Astrocyte of the spinal cord (primary cell): ENCODE measurements around the gene KIAA1328.

Experiments
- DNase-seq: peaks from one replicate; pipeline ENCODE4 v3.0.0; 2011; ENCODE audit warnings: low read depth, low spot score
- H3K4me3 ChIP-seq: 2 replicates; pipeline ENCODE4 v1.5.1; 2011; ENCODE audit warnings: low read depth, mild to moderate bottlenecking, low read length, moderate library complexity
- CTCF ChIP-seq: IDR thresholded peaks from 2 replicates; pipeline ENCODE4 v1.5.1; 2012; ENCODE audit warnings: low read depth, mild to moderate bottlenecking, low read length, inconsistent platforms
- in situ Hi-C: cut with HindIII; loops from 2 replicates; pipeline ENCODE4 v1.10.0; 2017; ENCODE audit warnings: low sequenced_read_pairs

KIAA1328 gene

GRCh38 chr18:37122877-37123276 is 293.9 kb downstream of the KIAA1328 start:
- no peak for TF ChIP-seq CTCF
- in situ Hi-C loops: no loop called here
- H3K4me3 ChIP-seq: no peak overlapping the region
- peak; percentile 11 for DNase-seq

GRCh38 chr18:37124516-37124915 is 295.6 kb downstream of the KIAA1328 start:
- in situ Hi-C loops: no loop called here
- DNase-seq: peak; percentile 46
- no peak overlapping the region for H3K4me3 ChIP-seq
- no peak for TF ChIP-seq CTCF

GRCh38 chr18:37135177-37135576 is 306.2 kb downstream of the KIAA1328 start:
- H3K4me3 ChIP-seq: no peak overlapping the region
- no peak for TF ChIP-seq CTCF
- no peak for DNase-seq
- in situ Hi-C loops: no loop called here

GRCh38 chr18:37138456-37138855 is 309.5 kb downstream of the KIAA1328 start:
- no peak overlapping the region for H3K4me3 ChIP-seq
- DNase-seq: no peak
- in situ Hi-C loops: no loop called here
- no peak for TF ChIP-seq CTCF

GRCh38 chr18:37139876-37140275 is 310.9 kb downstream of the KIAA1328 start:
- in situ Hi-C loops: no loop called here
- TF ChIP-seq CTCF: no peak
- no peak overlapping the region for H3K4me3 ChIP-seq
- DNase-seq: no peak

GRCh38 chr18:37144921-37145320 is 316.0 kb downstream of the KIAA1328 start:
- no peak overlapping the region for H3K4me3 ChIP-seq
- no peak for DNase-seq
- in situ Hi-C loops: no loop called here
- no peak for TF ChIP-seq CTCF
